ENCODE measurements around the gene MYH11.

The MYH11 gene

GRCh38 chr16:15779664-15780351 is 77.0 kb downstream of the MYH11 start:
- no peak for TF ChIP-seq CTCF (conservative IDR thresholded peaks at IDR 0.05; ENCODE audit: low read length)
- no peak for DNase-seq (ENCODE audit: low read depth)
- H3K4me3 ChIP-seq (ENCODE audit: low read length), result no peak overlapping the region

GRCh38 chr16:15778999-15779614 is 77.7 kb downstream of the MYH11 start:
- TF ChIP-seq CTCF (conservative IDR thresholded peaks at IDR 0.05; ENCODE audit: low read length), result no peak
- DNase-seq (ENCODE audit: low read depth), result no peak
- no peak overlapping the region for H3K4me3 ChIP-seq (ENCODE audit: low read length)

- no peak for TF ChIP-seq CTCF (conservative IDR thresholded peaks at IDR 0.05; ENCODE audit: low read length)
- DNase-seq (ENCODE audit: low read depth), result no peak
- H3K4me3 ChIP-seq (ENCODE audit: low read length), result no peak overlapping the region
These were observed 78.6 kb downstream of the MYH11 start for GRCh38 chr16:15778204-15778743.

- DNase-seq (ENCODE audit: low read depth), result peak; percentile 31
- TF ChIP-seq CTCF (conservative IDR thresholded peaks at IDR 0.05; ENCODE audit: low read length), result peak; percentile 55
- H3K4me3 ChIP-seq (ENCODE audit: low read length), result no peak overlapping the region
These were observed 79.2 kb downstream of the MYH11 start for GRCh38 chr16:15777533-15778203.

GRCh38 chr16:15776572-15776971 is 80.3 kb downstream of the MYH11 start:
- no peak overlapping the region for H3K4me3 ChIP-seq (ENCODE audit: low read length)
- no peak for DNase-seq (ENCODE audit: low read depth)
- no peak for TF ChIP-seq CTCF (conservative IDR thresholded peaks at IDR 0.05; ENCODE audit: low read length)

- peak; percentile 40 for DNase-seq (ENCODE audit: low read depth)
- no peak for TF ChIP-seq CTCF (conservative IDR thresholded peaks at IDR 0.05; ENCODE audit: low read length)
- no peak overlapping the region for H3K4me3 ChIP-seq (ENCODE audit: low read length)
These were observed 81.0 kb downstream of the MYH11 start for GRCh38 chr16:15775663-15776304.

All from AG10803 (cell line).